ENCODE measurements around the gene ATP11C. TPM values are rescaled to one million over a fixed set of nuclear protein-coding genes. Genes with fewer than 3 reads are reported as not detected.

ATP11C gene
- 33.6 and 79.8 TPM in 2 replicates for total RNA-seq (2011; cell fraction: chromatin; rRNA removed; ENCODE audit: low replicate concordance)
- 18.3 and 31.7 TPM in 2 replicates for total RNA-seq (2011; cell fraction: nucleolus; rRNA removed)
- 40.1 and 63.1 TPM in 2 replicates for total RNA-seq (2011; cell fraction: nucleoplasm; rRNA removed)
- 30.1 and 36.8 TPM in 2 replicates for total RNA-seq (2014; rRNA removed)
- 40.2 and 44.8 TPM in 2 replicates for total RNA-seq (2014; rRNA removed; fragmentation: Illumina TruSeq; extraction: Trizol)
- 34.0 and 37.0 TPM in 2 replicates for total RNA-seq (2015; rRNA removed; fragmentation: Illumina TruSeq; extraction: Trizol)
- total RNA-seq (2021), result 29.4 and 31.0 TPM in 2 replicates
- polyA plus RNA-seq (2011; rRNA removed), result 32.2 and 42.2 TPM in 2 replicates
- 6.0 and 11.9 TPM in 2 replicates for polyA plus RNA-seq (2011; cell fraction: cytosol; rRNA removed)
- polyA plus RNA-seq (2011; cell fraction: nucleus; rRNA removed), result 15.7 and 19.3 TPM in 2 replicates
- polyA plus RNA-seq (2012), result 12.3 and 17.4 TPM in 2 replicates
- polyA plus RNA-seq (2014; fragmentation: Illumina TruSeq; extraction: Trizol), result 22.9 and 26.6 TPM in 2 replicates
- polyA plus RNA-seq (2014; fragmentation: Nextera tagmentation; extraction: Ambion mirVana), result 10 to 100 TPM; 18.2 to 18.9 TPM
- 18.4 and 21.9 TPM in 2 replicates for polyA plus RNA-seq (2014; rRNA removed)
- 55.5 and 67.5 TPM in 2 replicates for polyA minus RNA-seq (2011; rRNA and poly(A)+ RNA removed)
- polyA minus RNA-seq (2011; cell fraction: cytosol; rRNA and poly(A)+ RNA removed), result 23.2 and 32.5 TPM in 2 replicates
- 25.8 and 40.3 TPM in 2 replicates for polyA minus RNA-seq (2011; cell fraction: nucleus; rRNA and poly(A)+ RNA removed)
- Bru-seq, nascent RNA, result percentile 70 among the genes with signal in this experiment
- BruChase-seq, experiment 1, labeled RNA remaining after a 2-hour chase, result percentile 78 among the genes with signal in this experiment
- percentile 73 among the genes with signal in this experiment for BruChase-seq, experiment 2, labeled RNA remaining after a 6-hour chase
- long read RNA-seq, experiment 1, partial matches to known transcripts, result 70 of 106 reads
- long read RNA-seq, experiment 1, other reads (novel, unspliced or antisense), result 36 of 106 reads
- long read RNA-seq, experiment 2, partial matches to known transcripts, result 3 of 21 reads
- long read RNA-seq, experiment 2, other reads (novel, unspliced or antisense), result 18 of 21 reads
- long read RNA-seq, experiment 3, partial matches to known transcripts, result 19 of 27 reads
- long read RNA-seq, experiment 3, other reads (novel, unspliced or antisense), result 8 of 27 reads

DNA sequence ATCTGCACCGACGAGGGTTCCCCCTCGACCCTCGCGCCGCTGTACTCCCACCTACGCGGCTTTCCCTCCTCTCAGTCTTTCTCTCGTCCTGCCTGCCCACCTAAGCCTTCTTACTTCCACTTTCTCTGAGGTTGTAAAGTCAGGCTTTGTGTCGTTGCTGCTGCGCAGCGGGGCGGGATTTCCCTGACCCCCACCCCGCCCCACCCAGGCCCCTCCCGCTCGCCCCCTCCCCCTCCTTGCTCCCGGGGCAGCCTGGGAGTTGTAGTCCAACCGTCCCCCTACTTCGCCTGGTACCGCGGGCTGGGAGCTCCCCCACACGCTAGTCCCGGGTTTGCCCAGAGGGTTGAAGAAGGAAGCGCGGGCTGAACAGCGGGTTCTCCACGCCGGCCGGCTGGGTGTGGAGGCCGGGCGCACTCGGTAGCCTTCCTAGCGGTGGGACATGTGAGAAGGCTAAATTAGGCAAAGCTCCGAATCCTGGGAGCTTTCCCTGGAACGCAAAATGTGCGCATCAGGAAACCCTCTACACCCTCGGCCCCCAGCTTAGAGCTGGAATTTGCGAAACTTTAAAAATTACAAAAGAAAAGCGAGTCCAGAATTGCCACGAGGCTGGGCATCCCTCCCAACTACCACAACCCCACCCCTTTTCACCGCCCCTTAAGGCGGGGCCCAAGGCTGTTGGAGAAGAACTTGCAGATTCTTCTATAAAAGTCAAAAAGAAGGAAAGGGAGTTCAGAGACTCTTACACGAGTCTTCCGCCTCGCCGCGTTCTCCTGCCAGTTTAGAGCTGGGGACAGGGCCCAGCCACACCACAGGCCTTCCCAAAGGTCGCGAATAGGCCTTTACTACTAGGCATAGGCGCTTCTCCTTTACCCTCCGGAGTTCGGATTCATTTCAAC, at the start of gene ATP11C:
TSS of gene ATP11C (minus strand) at position 153 of the 896 bp plus-strand sequence. CDS start 1,011 bp downstream, outside the sequence.
- no peaks in the 10 kb centered on the region for H3K9me3 ChIP-seq (replicated peaks; ENCODE audit: control insufficient read depth, insufficient read depth, low read depth, low read length)
- CTCF ChIA-PET (ENCODE audit: low intra/inter-chr PET ratio), result no interaction called here
- in situ Hi-C loops (cut with MboI), result no loop called here
- H3K4me3 ChIP-seq, result peak within 1 kb of the TSS; percentile 83
- DNase-seq (ENCODE audit: extremely low read depth in 1 of 4, low spot score in 3 of 4) (peak; percentile 82 to 90 (median 84)), ATAC-seq (peak; percentile 81), FAIRE-seq (peak; percentile 59)
- peak within 1 kb of the TSS; percentile 95 for H3K27ac ChIP-seq (ENCODE audit: extremely low read depth, low read depth, low read length)
- peak within 1 kb of the TSS; percentile 82 to 95 for H3K9ac ChIP-seq (ENCODE audit: insufficient read depth in 1 of 2, low read depth in 2 of 2, low read length in 2 of 2)
- H3K36me3 ChIP-seq (ENCODE audit: control insufficient read depth, insufficient read depth, low read length), result no peaks in the 10 kb centered on the region; the same call in 2 of the 3 replicates
- TSS peak; percentile 51 for BruUV-seq (replicated peaks)
- peaks cover 42% of the 10 kb centered on the region for H3K79me2 ChIP-seq (ENCODE audit: control insufficient read depth, insufficient read depth, low read length)
- H3K4me2 ChIP-seq (ENCODE audit: insufficient read depth, low read length), result peak within 1 kb of the TSS; percentile 82
- WGBS (ENCODE audit: insufficient coverage, low coverage, missing lambda C conversion rate), result 3% methylated on average over 25 of the region's 52 CpGs
- H3K4me1 ChIP-seq (replicated peaks in 1 of 2; ENCODE audit: control insufficient read depth in 2 of 2, insufficient read depth in 2 of 2, low read length in 2 of 2), result peaks cover 4 to 11% of the 10 kb centered on the region in 2 experiments; a peak in 4 of 5 replicates
- POLR2A ChIA-PET, result interaction anchor here (1.0 to 1.2 kb wide), 3 partner anchors 8 to 11 kb away, joined by 3 to 4 read pairs (median 4); no protein-coding TSS in a partner anchor
- H4K20me1 ChIP-seq (replicated peaks; ENCODE audit: control insufficient read depth, insufficient read depth, low read length), result no peaks in the 10 kb centered on the region; the same call in 1 of the 2 replicates
- no peaks in the 10 kb centered on the region for H3K27me3 ChIP-seq (ENCODE audit: control insufficient read depth in 2 of 2, insufficient read depth in 2 of 2, low read length in 2 of 2)
- intact Hi-C loops (cut with micrococcal nuclease), result loop anchor here (5.0 to 10.0 kb wide), 2 partner anchors 56 to 148 kb away; no protein-coding TSS in a partner anchor
- no peaks in the 10 kb centered on the region for H3K9me1 ChIP-seq (ENCODE audit: control insufficient read depth, insufficient read depth, low read length)
- H2AFZ ChIP-seq (ENCODE audit: low read depth, low read length), result peak within 1 kb of the TSS; percentile 91
- TF ChIP-seq LCOR (CRISPR knock-in tag; IDR thresholded peaks at IDR 0.05), result 0 out of 2 replicates have a peak, but pooled peaks have one; percentile 50
- TF ChIP-seq KDM4B (IDR thresholded peaks at IDR 0.05; ENCODE audit: borderline replicate concordance in 2 of 2, low read depth in 1 of 2), result peak in 1 of 2 experiments; percentile 75; a peak in 1 of 4 replicates
- TF ChIP-seq TFAP4 (CRISPR knock-in tag; IDR thresholded peaks at IDR 0.05; ENCODE audit: borderline replicate concordance), result peak; percentile 63; the same call in 1 of the 2 replicates
- peak; percentile 49 to 78; a peak in 3 of 4 replicates for TF ChIP-seq MAZ (CRISPR knock-in tag; conservative IDR thresholded peaks at IDR 0.05 in 1 of 2, IDR thresholded peaks at IDR 0.05 in 1 of 2)
- TF ChIP-seq AFF1 (IDR thresholded peaks at IDR 0.05; ENCODE audit: low read depth in 1 of 2, partially characterized antibody in 2 of 2), result peak in 1 of 2 experiments; percentile 46
- peak; percentile 33; the same call in 1 of the 2 replicates for TF ChIP-seq GTF2E2 (tag; IDR thresholded peaks at IDR 0.05)
- TF ChIP-seq FOS (IDR thresholded peaks at IDR 0.05; ENCODE audit: extremely low read depth, insufficient read length), result no peak
- peak; percentile 30; the same call in 1 of the 2 replicates for TF ChIP-seq CREM (IDR thresholded peaks at IDR 0.05; ENCODE audit: low read depth)
- TF ChIP-seq ELF1 (tag; IDR thresholded peaks at IDR 0.05), result peak; percentile 50; the same call in 1 of the 2 replicates

Measured in K562 (cell line).